SK-N-SH (cell line): ENCODE results near the gene CASKIN1. TPM values are rescaled to one million over a fixed set of nuclear protein-coding genes. Genes with fewer than 3 reads are reported as not detected.

ENCODE experiments used
- CTCF ChIA-PET: fragments of 300-600, 350-600 bp; formaldehyde crosslinking; extraction: SDS; loops from one replicate; lab custom pipeline; 2021; lab: Yijun Ruan, JAX
- POLR2A ChIA-PET: fragments of 350-600 bp; sonication (Branson Sonifier 250); formaldehyde crosslinking; extraction: SDS; loops from one replicate; lab custom pipeline; 2020; ENCODE audit warnings: antibody characterized with exemption, inconsistent platforms; lab: Yijun Ruan, JAX
- DNase-seq: peaks from one replicate; pipeline ENCODE4 v3.0.0; 2012
- H2AFZ ChIP-seq: fragments of 200-600 bp; sonication (generic); 2 replicates; pipeline ENCODE4 v1.8.1; 2016; ENCODE audit warnings: antibody characterized with exemption, mild to moderate bottlenecking, low read depth
- H3F3A ChIP-seq: fragments of 200-600 bp; sonication (generic); replicated peaks from 2 replicates; pipeline ENCODE3; 2016; ENCODE audit warnings: antibody characterized with exemption, mild to moderate bottlenecking; ENCODE audit not compliant: insufficient read depth
- H3K27ac ChIP-seq, 2 experiments: fragments of 200-500 bp in 1 of 2; fragments of 200-600 bp in 1 of 2; sonication (Bioruptor generic) in 1 of 2; sonication (generic), shearing (Covaris generic) in 1 of 2; 2 replicates each; pipeline versions ENCODE4 v1.5.1 to v1.6.1; 2014 to 2016; ENCODE audit warnings: low read depth in 2 of 2, inconsistent platforms in 1 of 2, low read length in 1 of 2, mild to moderate bottlenecking in 1 of 2, mixed read lengths in 1 of 2
- H3K27me3 ChIP-seq: fragments of 200-600 bp; sonication (generic), shearing (Covaris generic); 2 replicates; pipeline ENCODE4 v1.6.1; 2016; ENCODE audit warnings: mixed run types; ENCODE audit not compliant: insufficient read depth
- H3K36me3 ChIP-seq, 2 experiments: fragments of 200-500 bp in 1 of 2; fragments of 200-600 bp in 1 of 2; sonication (Bioruptor generic) in 1 of 2; sonication (generic) in 1 of 2; replicated peaks in 1 of 2; 2 replicates each; pipeline versions ENCODE3 to v1.5.1; 2014 to 2016; ENCODE audit warnings: low read length in 1 of 2, mild to moderate bottlenecking in 1 of 2; ENCODE audit not compliant: insufficient read depth in 2 of 2, control insufficient read depth in 1 of 2
- H3K4me1 ChIP-seq, 2 experiments: fragments of 200-500 bp in 1 of 2; fragments of 200-600 bp in 1 of 2; sonication (Bioruptor generic) in 1 of 2; sonication (generic), shearing (Covaris generic) in 1 of 2; 2 replicates each; pipeline versions ENCODE4 v1.5.1 to v1.6.1; 2014 to 2016; ENCODE audit warnings: low read depth in 1 of 2, low read length in 1 of 2, mixed run types in 1 of 2; ENCODE audit not compliant: insufficient read depth in 2 of 2, control insufficient read depth in 1 of 2
- H3K4me2 ChIP-seq: fragments of 200-600 bp; sonication (generic), shearing (Covaris generic); 2 replicates; pipeline ENCODE4 v1.6.1; 2017; ENCODE audit warnings: mixed run types
- H3K4me3 ChIP-seq, 2 experiments: fragments of 200-500 bp in 1 of 2; fragments of 200-600 bp in 1 of 2; sonication (Bioruptor generic) in 1 of 2; sonication (generic), shearing (Covaris generic) in 1 of 2; 2 replicates each; pipeline versions ENCODE4 v1.5.1 to v1.8.1; 2014 to 2016; ENCODE audit warnings: low read depth in 2 of 2, inconsistent platforms in 1 of 2, low read length in 1 of 2, mild to moderate bottlenecking in 1 of 2, mixed read lengths in 1 of 2, moderate library complexity in 1 of 2
- H3K79me2 ChIP-seq: fragments of 200-600 bp; sonication (generic); 2 replicates; pipeline ENCODE4 v1.8.1; 2017; ENCODE audit warnings: mild to moderate bottlenecking; ENCODE audit not compliant: insufficient read depth
- H3K9ac ChIP-seq: fragments of 200-600 bp; sonication (generic); 2 replicates; pipeline ENCODE4 v1.6.1; 2017; ENCODE audit warnings: mixed run types
- H3K9me2 ChIP-seq: fragments of 200-600 bp; sonication (generic); 2 replicates; pipeline ENCODE4 v1.6.1; 2017; ENCODE audit warnings: mixed run types
- H3K9me3 ChIP-seq: fragments of 200-600 bp; sonication (generic); 2 replicates; pipeline ENCODE4 v1.6.1; 2017; ENCODE audit warnings: mixed run types, mild to moderate bottlenecking, moderate library complexity
- H4K20me1 ChIP-seq: fragments of 200-600 bp; sonication (generic); 2 replicates; pipeline ENCODE4 v1.6.1; 2017; ENCODE audit warnings: mild to moderate bottlenecking, mixed run types; ENCODE audit not compliant: insufficient read depth
- EZH2phosphoT487 ChIP-seq: fragments of 200-600 bp; sonication (generic); IDR thresholded peaks from 2 replicates; pipeline ENCODE4 v1.6.1; 2017; ENCODE audit warnings: low read depth, mixed run types, mild to moderate bottlenecking, antibody characterized with exemption, moderate library complexity, borderline replicate concordance
- FOSL2 ChIP-seq: IDR thresholded peaks from 2 replicates; pipeline ENCODE4 v1.4.0; 2012; ENCODE audit warnings: low read depth, mild to moderate bottlenecking, moderate library complexity, borderline replicate concordance
- FOXM1 ChIP-seq: IDR thresholded peaks from 2 replicates; pipeline ENCODE4 v1.4.0; 2012; ENCODE audit warnings: low read depth, mild to moderate bottlenecking
- MEF2A ChIP-seq: IDR thresholded peaks from 2 replicates; pipeline ENCODE4 v1.4.0; 2012; ENCODE audit warnings: low read depth, borderline replicate concordance
- MXI1 ChIP-seq: IDR thresholded peaks from 2 replicates; pipeline ENCODE4 v1.6.1; 2012; ENCODE audit warnings: mild to moderate bottlenecking, low read depth, low read length, improper control_type of control experiment
- RAD21 ChIP-seq: IDR thresholded peaks from 2 replicates; pipeline ENCODE4 v1.6.1; 2012; ENCODE audit warnings: mild to moderate bottlenecking, low read length
- SIN3A ChIP-seq: IDR thresholded peaks from 2 replicates; pipeline ENCODE4 v1.6.1; 2012; ENCODE audit warnings: low read depth, mild to moderate bottlenecking, low read length, moderate library complexity, borderline replicate concordance
- TCF12 ChIP-seq: IDR thresholded peaks from 2 replicates; pipeline ENCODE4 v1.4.0; 2012
- TEAD4 ChIP-seq: IDR thresholded peaks from 2 replicates; pipeline ENCODE4 v1.4.0; 2012; ENCODE audit warnings: mild to moderate bottlenecking, borderline replicate concordance; ENCODE audit not compliant: insufficient read depth
- WGBS: methylation state at CpG from one replicate; pipeline ENCODE4 v1.1.6; 2017; ENCODE audit warnings: low lambda C conversion rate; 5-methylcytosine and 5-hydroxymethylcytosine counted together
- polyA plus RNA-seq, 3 experiments: library from polyadenylated mRNA; depleted of rRNA; stranded (reverse); fragments of >200 nt; gene quantifications; 2 replicates each; pipeline ENCODE4 v1.2.3, GENCODE V29; 2012
- TF ChIP-seq, protein P1 (sequence below): fragments of 150-350 bp; IDR thresholded peaks from 2 replicates; pipeline ENCODE4 v1.6.1; 2016; ENCODE audit warnings: mild to moderate bottlenecking, low read depth, low read length
- TF ChIP-seq, protein P2 (sequence below): fragments of 200-600 bp; sonication (generic); IDR thresholded peaks from 2 replicates; pipeline ENCODE4 v1.6.1; 2017; ENCODE audit warnings: antibody characterized with exemption, mild to moderate bottlenecking, moderate library complexity
- TF ChIP-seq, protein P3 (sequence below): IDR thresholded peaks from 2 replicates; pipeline ENCODE4 v1.6.1; 2012; ENCODE audit warnings: mild to moderate bottlenecking, low read depth, low read length, moderate library complexity
- TF ChIP-seq, protein P4 (sequence below): fragments of 150-350 bp; IDR thresholded peaks from 2 replicates; pipeline ENCODE4 v1.6.1; 2017; ENCODE audit warnings: antibody characterized with exemption, low read length, low read depth, borderline replicate concordance

Gene CASKIN1
- polyA plus RNA-seq, 1 of the 3 experiments (the other 2 are of a cell fraction) = 1.7 TPM

DNA sequence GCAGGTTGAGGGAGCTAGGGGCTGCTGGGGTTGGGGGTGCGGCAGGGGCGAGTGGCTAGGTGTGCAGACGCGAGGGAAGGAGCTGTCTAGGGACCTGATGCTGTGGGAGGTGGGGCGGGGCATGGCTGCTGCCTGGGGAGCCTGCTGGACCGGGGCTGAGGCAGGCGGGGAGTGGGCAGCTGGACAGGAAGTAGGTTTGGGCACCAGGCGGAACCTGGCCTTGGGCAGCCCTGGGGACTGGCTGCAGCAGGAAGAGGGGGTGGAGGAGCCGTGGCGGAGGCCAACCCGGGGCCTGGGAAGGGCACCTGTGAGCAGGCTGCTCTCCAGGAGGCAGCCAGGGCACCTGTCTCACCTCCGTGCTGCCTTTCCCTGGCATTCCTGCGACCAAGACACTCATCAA lies 34.0 kb upstream of the CASKIN1 start:
- Histone ChIP-seq H3K36me3 (peaks cover 0 to 67% of the 10 kb centered on the region in 2 experiments), H3F3A (no peaks in the 10 kb centered on the region), H3K27me3 (no peaks in the 10 kb centered on the region), H4K20me1 (peaks cover 30% of the 10 kb centered on the region), H2AFZ (no peak overlapping the region), H3K9me2 (no peaks in the 10 kb centered on the region), H3K9me3 (no peaks in the 10 kb centered on the region)
- CTCF ChIA-PET = interaction anchor here (0.7 to 1.6 kb wide), 2 partner anchors 12 to 21 kb away, joined by 3 to 5 read pairs; partner anchors contain the start of gene ECI1
- no peak for DNase-seq
- TF ChIP-seq, protein P1, sequence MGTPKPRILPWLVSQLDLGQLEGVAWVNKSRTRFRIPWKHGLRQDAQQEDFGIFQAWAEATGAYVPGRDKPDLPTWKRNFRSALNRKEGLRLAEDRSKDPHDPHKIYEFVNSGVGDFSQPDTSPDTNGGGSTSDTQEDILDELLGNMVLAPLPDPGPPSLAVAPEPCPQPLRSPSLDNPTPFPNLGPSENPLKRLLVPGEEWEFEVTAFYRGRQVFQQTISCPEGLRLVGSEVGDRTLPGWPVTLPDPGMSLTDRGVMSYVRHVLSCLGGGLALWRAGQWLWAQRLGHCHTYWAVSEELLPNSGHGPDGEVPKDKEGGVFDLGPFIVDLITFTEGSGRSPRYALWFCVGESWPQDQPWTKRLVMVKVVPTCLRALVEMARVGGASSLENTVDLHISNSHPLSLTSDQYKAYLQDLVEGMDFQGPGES = no peak
- TF ChIP-seq, all 33 proteins: peak for 0
- H3K79me2 ChIP-seq = peaks cover 32% of the 10 kb centered on the region
- H3K4me3 ChIP-seq = no peak overlapping the region
- no peak overlapping the region for H3K27ac ChIP-seq
- no peak overlapping the region for H3K4me2 ChIP-seq
- POLR2A ChIA-PET = no interaction called here
- no peak overlapping the region for H3K9ac ChIP-seq
- 93% methylated on average over 7 of the region's 13 CpGs for WGBS
- no peaks in the 10 kb centered on the region; a peak in 1 of 4 replicates for H3K4me1 ChIP-seq

DNA sequence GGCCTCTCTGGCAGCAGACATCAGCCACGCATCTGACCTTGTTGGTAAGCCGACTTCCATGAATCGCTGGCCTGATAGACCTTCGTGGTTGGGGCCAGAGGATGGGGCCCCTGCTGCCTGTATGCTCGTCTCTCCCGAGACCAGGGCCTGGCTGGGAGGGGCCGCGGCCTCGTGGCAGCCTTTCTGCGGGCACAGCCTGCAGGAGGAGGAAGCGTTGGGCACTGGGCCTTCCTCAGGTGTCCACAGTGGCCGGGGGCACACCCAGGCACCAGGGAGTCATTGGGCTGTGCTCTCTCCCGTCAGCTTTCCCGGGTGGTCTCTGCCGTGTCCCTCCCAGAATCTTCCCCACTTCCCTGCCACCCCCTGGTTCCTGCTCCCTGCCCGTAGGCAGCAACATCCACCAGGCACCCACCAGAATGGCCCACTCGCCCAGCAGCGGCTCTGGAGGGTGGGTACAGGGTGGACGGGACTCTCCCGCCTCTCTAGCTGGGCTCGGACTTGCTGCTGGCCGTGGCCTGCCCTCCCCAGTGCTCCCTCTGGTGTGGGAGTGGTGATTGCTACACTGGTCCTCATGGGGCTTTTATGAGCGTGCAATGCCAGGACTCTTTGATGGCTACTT lies 33.3 kb upstream of the CASKIN1 start:
- CTCF ChIA-PET = interaction anchor here (0.7 to 1.6 kb wide), 2 partner anchors 12 to 439 kb away, joined by 3 to 5 read pairs; no protein-coding TSS in a partner anchor
- no peak overlapping the region for H3K4me3 ChIP-seq

DNA sequence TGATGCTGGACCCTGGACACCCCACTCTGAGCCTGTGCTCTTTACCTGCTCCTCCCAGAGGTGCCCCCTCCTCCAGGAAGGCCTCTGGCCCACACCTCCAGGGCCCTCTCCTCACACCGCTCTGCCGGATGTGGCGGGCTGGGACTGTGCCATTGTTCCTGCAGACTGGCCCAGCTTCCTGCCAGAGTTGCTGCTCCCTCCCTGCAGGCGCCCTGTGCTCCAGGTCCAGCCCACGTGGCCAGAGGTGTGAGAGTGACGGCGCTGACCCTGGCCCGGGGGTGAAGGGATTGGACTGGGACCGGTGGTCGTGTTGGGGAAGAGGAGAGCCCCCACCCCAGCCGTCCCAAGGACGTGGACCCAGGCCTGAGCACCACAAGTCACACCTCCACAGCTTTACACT lies 32.7 kb upstream of the CASKIN1 start:
- no peaks in the 10 kb centered on the region for H3K27me3 ChIP-seq
- H3K9me2 ChIP-seq = no peaks in the 10 kb centered on the region
- H3K27ac ChIP-seq = no peak overlapping the region
- WGBS = 94% methylated on average over 4 of the region's 12 CpGs
- no peak for DNase-seq
- H3K4me3 ChIP-seq = no peak overlapping the region
- ChIA-PET CTCF (no interaction called here), POLR2A (no interaction called here)
- H3K79me2 ChIP-seq = peaks cover 44% of the 10 kb centered on the region
- peaks cover 0 to 56% of the 10 kb centered on the region in 2 experiments for H3K36me3 ChIP-seq
- H3K9me3 ChIP-seq = no peaks in the 10 kb centered on the region
- no peaks in the 10 kb centered on the region for H3F3A ChIP-seq
- peaks cover 30% of the 10 kb centered on the region for H4K20me1 ChIP-seq
- H3K4me1 ChIP-seq = peaks cover 0 to 4% of the 10 kb centered on the region in 2 experiments; a peak in 1 of 4 replicates
- H2AFZ ChIP-seq = no peak overlapping the region
- H3K4me2 ChIP-seq = no peak overlapping the region
- H3K9ac ChIP-seq = no peak overlapping the region
- TF ChIP-seq, protein P2, sequence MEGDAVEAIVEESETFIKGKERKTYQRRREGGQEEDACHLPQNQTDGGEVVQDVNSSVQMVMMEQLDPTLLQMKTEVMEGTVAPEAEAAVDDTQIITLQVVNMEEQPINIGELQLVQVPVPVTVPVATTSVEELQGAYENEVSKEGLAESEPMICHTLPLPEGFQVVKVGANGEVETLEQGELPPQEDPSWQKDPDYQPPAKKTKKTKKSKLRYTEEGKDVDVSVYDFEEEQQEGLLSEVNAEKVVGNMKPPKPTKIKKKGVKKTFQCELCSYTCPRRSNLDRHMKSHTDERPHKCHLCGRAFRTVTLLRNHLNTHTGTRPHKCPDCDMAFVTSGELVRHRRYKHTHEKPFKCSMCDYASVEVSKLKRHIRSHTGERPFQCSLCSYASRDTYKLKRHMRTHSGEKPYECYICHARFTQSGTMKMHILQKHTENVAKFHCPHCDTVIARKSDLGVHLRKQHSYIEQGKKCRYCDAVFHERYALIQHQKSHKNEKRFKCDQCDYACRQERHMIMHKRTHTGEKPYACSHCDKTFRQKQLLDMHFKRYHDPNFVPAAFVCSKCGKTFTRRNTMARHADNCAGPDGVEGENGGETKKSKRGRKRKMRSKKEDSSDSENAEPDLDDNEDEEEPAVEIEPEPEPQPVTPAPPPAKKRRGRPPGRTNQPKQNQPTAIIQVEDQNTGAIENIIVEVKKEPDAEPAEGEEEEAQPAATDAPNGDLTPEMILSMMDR = no peak
- TF ChIP-seq TEAD4 (no peak), SIN3A (no peak), FOXM1 (no peak), TCF12 (no peak), MXI1 (no peak), RAD21 (no peak), FOSL2 (no peak)
- TF ChIP-seq, protein P3, sequence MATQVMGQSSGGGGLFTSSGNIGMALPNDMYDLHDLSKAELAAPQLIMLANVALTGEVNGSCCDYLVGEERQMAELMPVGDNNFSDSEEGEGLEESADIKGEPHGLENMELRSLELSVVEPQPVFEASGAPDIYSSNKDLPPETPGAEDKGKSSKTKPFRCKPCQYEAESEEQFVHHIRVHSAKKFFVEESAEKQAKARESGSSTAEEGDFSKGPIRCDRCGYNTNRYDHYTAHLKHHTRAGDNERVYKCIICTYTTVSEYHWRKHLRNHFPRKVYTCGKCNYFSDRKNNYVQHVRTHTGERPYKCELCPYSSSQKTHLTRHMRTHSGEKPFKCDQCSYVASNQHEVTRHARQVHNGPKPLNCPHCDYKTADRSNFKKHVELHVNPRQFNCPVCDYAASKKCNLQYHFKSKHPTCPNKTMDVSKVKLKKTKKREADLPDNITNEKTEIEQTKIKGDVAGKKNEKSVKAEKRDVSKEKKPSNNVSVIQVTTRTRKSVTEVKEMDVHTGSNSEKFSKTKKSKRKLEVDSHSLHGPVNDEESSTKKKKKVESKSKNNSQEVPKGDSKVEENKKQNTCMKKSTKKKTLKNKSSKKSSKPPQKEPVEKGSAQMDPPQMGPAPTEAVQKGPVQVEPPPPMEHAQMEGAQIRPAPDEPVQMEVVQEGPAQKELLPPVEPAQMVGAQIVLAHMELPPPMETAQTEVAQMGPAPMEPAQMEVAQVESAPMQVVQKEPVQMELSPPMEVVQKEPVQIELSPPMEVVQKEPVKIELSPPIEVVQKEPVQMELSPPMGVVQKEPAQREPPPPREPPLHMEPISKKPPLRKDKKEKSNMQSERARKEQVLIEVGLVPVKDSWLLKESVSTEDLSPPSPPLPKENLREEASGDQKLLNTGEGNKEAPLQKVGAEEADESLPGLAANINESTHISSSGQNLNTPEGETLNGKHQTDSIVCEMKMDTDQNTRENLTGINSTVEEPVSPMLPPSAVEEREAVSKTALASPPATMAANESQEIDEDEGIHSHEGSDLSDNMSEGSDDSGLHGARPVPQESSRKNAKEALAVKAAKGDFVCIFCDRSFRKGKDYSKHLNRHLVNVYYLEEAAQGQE = no peak
- TF ChIP-seq, protein P4, sequence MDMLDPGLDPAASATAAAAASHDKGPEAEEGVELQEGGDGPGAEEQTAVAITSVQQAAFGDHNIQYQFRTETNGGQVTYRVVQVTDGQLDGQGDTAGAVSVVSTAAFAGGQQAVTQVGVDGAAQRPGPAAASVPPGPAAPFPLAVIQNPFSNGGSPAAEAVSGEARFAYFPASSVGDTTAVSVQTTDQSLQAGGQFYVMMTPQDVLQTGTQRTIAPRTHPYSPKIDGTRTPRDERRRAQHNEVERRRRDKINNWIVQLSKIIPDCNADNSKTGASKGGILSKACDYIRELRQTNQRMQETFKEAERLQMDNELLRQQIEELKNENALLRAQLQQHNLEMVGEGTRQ = no peak

More for the DNA sequence above, 33.3 kb upstream of the CASKIN1 start:
- Histone ChIP-seq H3F3A (no peaks in the 10 kb centered on the region), H3K27ac (no peak overlapping the region), H2AFZ (no peak overlapping the region), H3K9ac (no peak overlapping the region), H3K9me2 (no peaks in the 10 kb centered on the region), H3K27me3 (no peaks in the 10 kb centered on the region), H3K36me3 (peaks cover 0 to 61% of the 10 kb centered on the region in 2 experiments), H3K79me2 (peaks cover 38% of the 10 kb centered on the region), H3K4me2 (no peak overlapping the region), H4K20me1 (peaks cover 30% of the 10 kb centered on the region), H3K9me3 (no peaks in the 10 kb centered on the region), H3K4me1 (peaks cover 0 to 2% of the 10 kb centered on the region in 2 experiments; a peak in 1 of 4 replicates)
- POLR2A ChIA-PET = no interaction called here
- 96% methylated on average over 16 of the region's 23 CpGs for WGBS
- TF ChIP-seq EZH2phosphoT487 = no peak
- no peak for TF ChIP-seq FOSL2
- no peak for TF ChIP-seq MEF2A
- DNase-seq = no peak
